CD4-positive, alpha-beta T cell treated with Interleukin-17A for 4 hours (primary cell): ENCODE results near the gene KRT73.

Experiments
- DNase-seq: peaks from one replicate; pipeline ENCODE4 v3.0.0-alpha.2; 2020; ENCODE audit warnings: mixed read lengths

Gene KRT73

DNA sequence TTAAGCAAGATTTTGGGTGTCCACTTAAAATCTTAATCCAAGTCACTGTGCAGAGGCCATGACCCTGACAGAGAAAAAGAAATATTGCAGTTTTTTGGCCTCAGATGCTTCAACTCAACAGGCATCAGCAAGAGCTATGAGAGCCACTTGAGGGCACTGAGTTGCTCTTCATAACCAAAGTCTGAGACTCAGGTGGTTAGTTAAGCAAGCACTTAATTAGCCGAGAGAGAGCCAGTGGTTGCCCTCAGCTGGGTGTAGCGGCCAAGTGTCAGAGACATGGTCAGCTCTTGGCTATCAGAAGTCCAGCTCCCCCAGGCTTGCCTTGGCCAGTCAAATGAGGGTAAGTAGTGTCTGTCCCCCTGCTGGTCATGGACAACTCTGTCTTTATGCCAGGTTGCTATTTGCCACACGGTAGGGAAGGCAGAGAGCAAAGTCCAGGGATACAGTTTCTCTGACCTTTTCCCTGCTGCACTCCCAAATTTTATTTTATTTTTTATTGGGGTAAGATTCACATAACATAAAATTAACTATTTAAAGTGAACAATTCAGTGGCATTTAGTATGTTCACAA, 56.4 kb downstream of the KRT73 start:
- DNase-seq, result no peak

DNA sequence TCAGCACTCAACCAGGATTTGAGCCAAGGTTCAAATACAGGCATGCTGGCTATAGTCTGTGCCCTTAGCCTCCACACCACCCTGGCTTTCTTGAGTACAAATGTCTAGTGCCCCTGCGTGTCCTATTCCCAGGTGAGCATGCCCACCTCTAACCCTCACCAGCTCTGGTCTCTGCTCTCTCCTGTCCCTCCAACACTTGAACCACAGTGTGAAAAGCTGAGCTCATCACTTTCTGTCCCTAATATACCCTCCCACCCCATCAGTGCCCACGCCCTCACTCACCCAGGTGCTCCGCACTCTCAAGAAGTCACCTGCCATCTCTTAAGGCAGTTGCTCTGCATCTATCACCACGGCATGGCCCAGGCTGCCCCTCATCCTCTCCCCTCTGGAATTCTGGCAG, 58.4 kb downstream of the KRT73 start:
- no peak for DNase-seq

DNA sequence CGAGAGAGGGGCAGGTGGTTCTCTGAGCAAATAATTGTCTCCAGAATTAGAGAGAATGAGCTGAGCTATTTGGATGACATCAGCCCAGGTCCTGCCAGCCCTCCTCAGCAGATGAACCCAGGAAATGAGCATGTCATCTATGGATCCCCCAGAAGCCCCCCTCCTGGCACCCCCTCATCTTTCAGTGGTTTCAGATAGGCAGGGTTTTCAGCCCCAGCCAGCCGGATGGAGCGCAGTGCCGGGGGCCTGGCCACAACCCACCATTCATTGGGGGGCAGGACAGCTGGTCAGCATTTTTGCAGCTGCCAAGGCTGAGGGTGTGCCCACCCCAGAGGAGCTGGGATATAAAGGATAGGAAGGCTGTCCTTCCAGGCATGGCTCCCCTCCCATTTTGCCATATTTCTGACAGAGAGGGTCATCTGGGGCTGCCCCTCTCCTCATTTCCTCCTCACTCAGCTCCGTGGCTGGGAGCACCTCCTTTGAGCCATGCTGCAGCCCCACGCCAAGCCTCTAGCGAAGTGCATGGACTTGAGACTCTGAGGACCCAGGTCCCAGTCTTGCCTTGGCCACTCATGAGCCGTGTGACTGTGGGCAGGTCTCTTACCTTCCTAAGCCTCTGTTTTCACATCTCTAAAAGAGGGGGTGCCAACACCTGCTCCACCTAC, 59.4 kb downstream of the KRT73 start:
- no peak for DNase-seq
